ENCODE measurements around the gene CACNB1.

CACNB1 gene

DNA sequence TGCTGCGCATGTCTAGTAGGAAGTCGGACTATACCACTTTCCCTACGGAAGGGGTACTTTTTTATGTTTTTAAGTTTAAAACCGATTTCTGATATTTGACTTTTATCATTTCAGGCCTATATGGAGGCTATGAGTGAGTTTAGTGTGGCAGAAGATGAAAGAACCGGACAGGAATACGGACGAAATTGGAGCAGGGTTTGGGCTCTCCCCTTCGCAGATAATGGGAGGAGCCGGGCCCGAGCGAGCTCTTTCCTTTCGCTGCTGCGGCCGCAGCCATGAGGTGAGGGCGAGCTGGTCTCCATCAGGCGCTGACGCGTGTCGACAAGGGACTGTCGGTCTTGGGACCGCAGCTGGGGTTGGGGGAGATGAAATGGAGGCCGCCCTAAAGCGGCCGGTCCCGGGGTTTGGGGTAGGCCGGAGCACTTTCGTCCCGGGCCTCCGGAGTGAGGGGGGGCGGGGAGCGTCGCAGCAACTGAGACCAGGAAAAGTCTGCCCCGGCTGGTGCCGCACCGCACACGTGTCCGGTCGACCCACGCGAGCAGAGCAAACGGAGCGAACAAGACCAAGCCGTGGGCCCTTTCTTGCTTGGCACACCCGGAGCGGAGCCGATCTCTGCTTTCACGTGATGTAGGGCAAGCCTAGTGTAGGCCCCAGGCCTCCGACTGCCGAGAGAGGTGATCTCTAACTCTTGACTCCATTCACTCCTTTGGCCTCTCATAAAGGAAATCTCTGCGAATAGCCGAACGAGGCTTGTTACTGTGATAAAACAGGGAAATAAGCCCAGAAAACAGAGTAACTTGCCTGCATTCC lies 2.8 kb upstream of the CACNB1 start, which contains the start of gene RPL19:
TSS of gene RPL19 (plus strand) at position 214 of the 810 bp plus-strand sequence. CDS start at position 276, 62 bp downstream.
- DNase-seq = no peak

DNA sequence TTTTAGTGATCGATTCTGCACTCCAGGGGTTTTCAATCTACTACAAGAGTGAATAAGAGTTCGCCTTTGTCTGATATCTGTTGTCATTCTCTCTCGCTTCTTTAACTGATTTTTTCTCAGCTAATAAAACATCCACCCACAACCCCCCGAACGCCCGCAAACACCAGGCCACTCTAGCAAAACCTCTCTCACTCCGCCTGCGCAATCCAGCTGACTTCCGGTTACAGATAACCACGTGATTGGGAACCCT lies 2.3 kb upstream of the CACNB1 start:
- peak; percentile 94 for DNase-seq

- DNase-seq = no peak
Measured at GRCh38 chr17:39198186-39198566, 707 bp upstream of the CACNB1 start.

DNA sequence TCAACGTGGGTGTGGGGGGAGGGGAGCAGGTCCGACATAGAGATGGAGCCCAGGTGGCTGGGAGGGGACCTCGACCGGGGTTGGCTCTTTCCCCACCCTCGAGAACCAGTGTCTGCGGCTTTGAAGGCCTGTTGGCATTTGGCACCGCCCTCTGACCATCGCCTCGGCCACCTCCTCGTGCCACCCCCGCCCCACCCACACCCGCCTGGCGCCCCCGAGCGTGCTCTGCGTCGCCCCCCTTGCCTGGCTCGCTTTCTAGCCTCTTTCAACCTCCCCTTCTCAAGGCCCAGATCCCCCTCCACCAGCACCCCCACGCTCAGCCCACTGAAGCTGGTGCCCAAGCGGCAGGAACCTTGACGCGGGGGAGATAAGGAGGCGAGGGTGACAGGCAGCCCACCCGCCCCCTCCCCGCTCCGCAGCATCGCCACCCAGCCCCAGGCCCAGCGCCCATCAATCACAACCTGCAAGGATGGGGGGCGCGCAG lies 619 bp downstream of the CACNB1 start:
- peak; percentile 60 for DNase-seq

GRCh38 chr17:39196241-39196807 lies 1.1 kb downstream of the CACNB1 start:
- DNase-seq = peak; percentile 36

DNA sequence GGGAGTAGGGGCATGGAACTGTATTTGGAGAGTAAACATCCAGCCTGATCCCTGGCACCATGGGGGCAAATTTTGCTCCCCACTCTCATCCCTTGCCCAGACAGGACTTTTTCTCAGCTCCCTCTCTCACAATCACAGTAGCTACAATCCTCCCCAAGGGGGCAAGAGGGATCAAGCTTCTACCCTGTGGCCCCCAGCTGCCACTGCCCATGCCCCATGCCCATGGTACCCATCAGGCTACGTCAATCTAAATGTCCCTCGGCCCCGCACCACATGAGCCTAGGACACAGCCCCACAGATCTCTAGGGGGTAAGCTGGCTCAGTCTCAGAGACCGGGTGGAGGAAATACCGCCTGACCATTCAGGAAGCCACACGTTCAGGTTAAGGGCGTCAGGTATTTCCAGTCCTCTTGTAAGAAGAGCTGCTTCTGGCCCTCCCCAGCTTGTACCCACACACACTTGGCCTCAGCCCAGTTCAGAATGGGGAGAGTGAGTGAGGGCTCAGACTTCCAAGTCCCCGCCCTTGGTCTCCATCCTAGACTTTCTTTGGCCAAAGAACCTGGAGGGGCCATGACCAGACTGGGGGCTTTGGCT lies 1.8 kb downstream of the CACNB1 start:
- DNase-seq = no peak

GRCh38 chr17:39194985-39195524 lies 2.4 kb downstream of the CACNB1 start:
- no peak for DNase-seq

GRCh38 chr17:39194089-39194984 lies 3.1 kb downstream of the CACNB1 start:
- DNase-seq = peak; percentile 69

DNA sequence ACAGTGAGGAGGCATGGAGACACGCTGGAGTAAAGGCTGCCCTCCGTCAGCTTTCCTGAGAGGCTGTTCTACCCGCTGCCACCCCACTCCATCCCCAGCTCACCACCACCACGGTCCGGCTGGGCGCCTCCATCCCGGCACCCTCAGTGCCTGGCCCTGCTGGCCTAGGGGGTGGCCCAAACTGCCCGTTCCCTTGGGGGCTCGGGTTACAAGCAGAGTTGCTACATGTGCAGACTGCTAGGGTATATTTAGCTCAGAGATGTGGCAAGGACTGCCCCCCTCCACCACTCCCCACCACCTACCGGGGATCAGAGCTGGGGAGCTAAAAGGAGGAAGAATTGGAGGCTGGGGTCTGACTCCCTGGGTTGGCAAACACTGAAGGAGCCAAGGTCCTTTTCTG lies 4.1 kb downstream of the CACNB1 start:
- DNase-seq = no peak

DNA sequence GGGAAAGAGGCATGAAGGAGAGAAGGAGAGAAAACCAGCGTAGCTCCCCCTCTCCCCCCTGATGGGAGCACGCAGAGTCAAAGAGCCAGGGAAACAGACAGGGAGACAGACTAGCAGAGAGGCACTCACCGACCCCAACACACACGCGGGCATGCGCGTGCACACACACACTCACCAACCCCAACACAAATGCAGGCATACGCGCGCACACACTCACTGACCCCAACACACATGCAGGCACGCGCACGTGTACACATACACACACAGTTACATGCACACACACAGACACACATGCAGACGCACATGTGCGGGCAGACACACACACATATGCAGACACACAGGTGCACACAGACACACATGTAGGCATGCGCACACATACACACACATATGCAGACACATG lies 4.6 kb downstream of the CACNB1 start:
- DNase-seq = no peak

DNA sequence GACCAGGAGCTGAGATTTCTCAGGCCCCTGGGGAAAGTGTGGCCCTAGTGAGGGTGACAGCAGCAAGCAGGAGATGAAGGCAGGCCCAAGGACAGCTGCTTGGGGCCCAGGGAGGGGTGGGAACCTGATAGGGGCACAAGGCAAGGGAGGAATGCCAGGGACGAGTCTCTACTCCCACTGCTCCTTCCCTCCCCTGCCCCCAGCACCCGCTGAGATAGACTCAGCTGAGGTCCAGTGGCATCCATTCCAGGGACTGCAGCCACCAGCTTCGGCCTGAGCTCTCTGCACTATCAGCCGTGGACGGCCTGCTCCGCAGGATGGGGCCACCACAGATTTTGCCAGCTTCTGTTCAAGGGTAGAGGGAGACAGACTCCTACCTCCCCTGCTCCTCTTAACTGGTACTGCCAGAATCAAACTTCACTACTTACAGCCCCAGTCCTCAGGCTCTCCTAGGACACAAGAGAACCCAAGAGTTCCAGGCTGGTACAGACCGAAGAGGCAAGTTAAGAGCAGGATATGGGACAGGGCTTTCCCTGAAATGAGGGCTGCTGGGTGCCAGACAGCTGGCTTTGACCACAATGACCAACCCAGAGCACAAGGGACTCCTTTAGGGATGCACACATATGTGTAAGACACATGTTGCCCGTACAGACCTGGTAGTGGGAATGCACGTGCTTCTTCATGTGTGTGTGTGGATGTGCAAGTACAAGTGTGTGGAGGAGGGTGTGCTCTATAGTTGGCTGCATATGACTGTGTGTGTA lies 5.5 kb downstream of the CACNB1 start:
- DNase-seq = no peak

DNA sequence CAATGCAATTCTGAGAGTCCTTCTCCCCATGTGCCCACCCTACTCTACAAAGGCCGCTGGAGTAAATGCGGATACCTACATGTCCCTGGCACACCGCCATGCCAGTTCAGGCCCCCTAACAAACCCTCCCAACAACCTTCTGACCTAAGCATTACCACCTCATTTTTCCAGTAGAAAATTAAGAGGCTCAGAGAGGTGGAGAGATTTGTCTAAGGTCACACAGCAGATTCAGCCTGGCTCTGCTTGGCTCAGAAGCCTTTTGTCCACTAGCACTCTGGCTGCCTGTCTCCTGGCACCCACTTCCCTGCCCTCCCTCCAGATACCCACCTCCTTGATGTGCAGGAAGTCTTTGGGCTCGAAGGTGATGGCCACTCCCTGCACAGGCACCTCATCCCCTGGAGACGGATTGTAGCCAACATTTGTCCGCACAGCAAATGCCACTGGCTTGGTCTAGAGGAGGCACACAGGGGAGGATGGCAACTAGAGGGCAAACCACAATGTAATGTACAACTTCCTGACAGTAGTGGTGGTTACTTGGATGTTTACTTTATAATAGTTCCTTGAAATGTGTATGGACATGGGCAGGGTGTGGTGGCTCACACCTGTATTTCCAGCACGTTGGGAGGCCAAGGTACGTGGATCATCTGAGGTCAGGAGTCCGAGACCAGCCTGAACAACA lies 10.2 kb downstream of the CACNB1 start:
- DNase-seq = no peak

- no peak for DNase-seq
Measured at GRCh38 chr17:39186481-39187002, 10.9 kb downstream of the CACNB1 start.

DNA sequence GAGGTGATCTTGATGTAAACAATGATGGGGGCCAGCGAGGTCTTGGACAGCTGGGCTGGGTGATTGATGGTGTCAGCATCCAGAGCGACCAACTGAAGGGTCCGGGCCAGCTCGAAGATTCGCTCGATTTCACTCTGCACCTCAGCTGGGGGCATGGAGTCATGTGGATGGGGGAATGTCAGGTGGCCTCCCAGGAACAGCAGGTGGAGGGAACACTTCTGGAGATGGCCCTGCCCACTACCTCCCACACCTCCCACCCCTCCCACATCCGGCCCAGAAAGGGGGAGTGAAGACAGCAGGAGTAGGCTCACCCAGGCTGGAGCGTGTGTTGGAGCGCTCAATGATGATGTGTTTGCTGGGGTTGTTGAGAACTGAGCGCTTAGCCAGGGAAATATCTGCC lies 13.7 kb downstream of the CACNB1 start:
- DNase-seq = no peak

- no peak for DNase-seq
Measured at GRCh38 chr17:39183045-39183444, 14.4 kb downstream of the CACNB1 start.

DNA sequence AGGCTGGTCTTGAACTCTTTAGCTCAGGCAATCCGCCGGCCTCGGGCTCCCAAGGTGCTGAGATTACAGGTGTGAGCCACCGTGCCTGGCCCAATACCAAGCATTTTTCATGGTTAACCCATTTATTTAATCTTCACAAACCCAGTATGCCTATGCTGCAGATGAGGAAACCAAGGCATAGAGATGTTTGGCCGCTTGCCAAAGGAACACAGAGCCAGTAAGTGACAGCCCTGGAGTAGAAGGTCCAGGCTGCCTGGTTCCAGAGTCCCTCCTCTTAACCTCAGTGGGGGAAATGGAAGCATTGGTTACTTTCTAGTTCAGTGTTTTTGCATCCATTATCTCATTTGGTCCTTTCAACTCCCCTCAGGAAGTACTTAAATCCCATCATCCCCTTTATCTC lies 16.2 kb downstream of the CACNB1 start:
- DNase-seq = no peak

DNA sequence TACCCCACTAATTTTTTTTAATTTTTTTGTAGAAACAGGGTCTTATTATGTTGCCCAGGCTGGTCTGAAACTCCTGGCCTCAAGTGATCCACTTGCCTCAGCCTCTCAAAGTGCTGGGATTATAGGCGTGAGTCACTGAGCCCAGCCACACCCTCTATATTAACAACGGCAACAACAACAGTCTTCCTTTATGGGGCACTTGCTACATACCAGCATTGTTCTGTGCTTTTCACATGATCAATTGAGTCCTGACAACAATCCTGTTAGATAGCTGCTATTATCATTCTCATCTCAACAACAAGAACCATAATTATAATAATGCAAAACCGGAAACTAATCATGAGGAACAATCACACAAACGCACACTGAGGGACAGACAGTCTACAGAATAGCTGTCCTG lies 18.9 kb downstream of the CACNB1 start:
- peak; percentile 49 for DNase-seq

DNA sequence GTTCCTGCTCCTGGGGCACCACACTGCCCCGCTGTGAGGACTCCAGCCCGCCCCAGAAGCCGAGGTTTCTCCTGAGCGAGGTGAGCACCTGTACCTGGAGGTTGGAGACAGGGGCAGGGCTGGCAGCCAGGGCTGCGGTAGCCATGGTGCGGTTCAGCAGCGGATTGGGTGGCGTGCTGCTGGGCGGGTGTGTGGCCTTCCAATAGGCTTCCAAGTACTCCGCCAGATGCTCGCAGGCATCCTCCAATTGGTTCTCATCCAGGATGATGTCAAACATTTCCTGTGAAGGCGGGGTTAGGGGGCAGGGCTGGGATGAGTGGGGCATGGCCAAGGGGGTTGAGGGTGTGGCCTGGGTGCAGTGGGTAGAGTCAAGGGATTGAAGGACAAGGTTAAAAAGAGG lies 20.2 kb downstream of the CACNB1 start:
- DNase-seq = no peak

- DNase-seq = no peak
Measured at GRCh38 chr17:39175695-39176093, 21.8 kb downstream of the CACNB1 start.

GRCh38 chr17:39174920-39175694 lies 22.4 kb downstream of the CACNB1 start:
- DNase-seq = peak; percentile 67

Measured in EL (cell line).